Neuron (in vitro differentiated cells): ENCODE results near the gene CLIC5.

Source experiments
- H2AFZ ChIP-seq: one replicate; pipeline ENCODE4 v1.6.1; 2013; ENCODE audit warnings: low read depth, mild to moderate bottlenecking, inconsistent platforms, low read length, moderate library complexity
- H3K27me3 ChIP-seq: one replicate; pipeline ENCODE4 v1.6.1; 2013; ENCODE audit warnings: low read length; ENCODE audit not compliant: insufficient read depth
- H3K36me3 ChIP-seq: one replicate; pipeline ENCODE4 v1.6.1; 2013; ENCODE audit warnings: low read length; ENCODE audit not compliant: insufficient read depth
- H3K4me1 ChIP-seq: one replicate; pipeline ENCODE4 v1.6.1; 2013; ENCODE audit warnings: low read length; ENCODE audit not compliant: insufficient read depth
- H3K4me3 ChIP-seq: 2 replicates; pipeline ENCODE4 v1.5.1; 2013; ENCODE audit warnings: mild to moderate bottlenecking, low read length, moderate library complexity
- H3K9me3 ChIP-seq: one replicate; pipeline ENCODE4 v1.6.1; 2013; ENCODE audit warnings: low read length

Gene CLIC5

GRCh38 chr6:45921691-45922281, 93.9 kb downstream of the CLIC5 start:
- Histone ChIP-seq H3K4me1 (no peaks in the 10 kb centered on the region), H3K27me3 (no peaks in the 10 kb centered on the region), H3K36me3 (no peaks in the 10 kb centered on the region), H3K4me3 (no peak overlapping the region), H3K9me3 (no peaks in the 10 kb centered on the region), H2AFZ (no peak overlapping the region)

- H3K9me3 ChIP-seq: no peaks in the 10 kb centered on the region
- H3K27me3 ChIP-seq: no peaks in the 10 kb centered on the region
- H3K4me3 ChIP-seq: no peak overlapping the region
- H2AFZ ChIP-seq: no peak overlapping the region
- no peaks in the 10 kb centered on the region for H3K36me3 ChIP-seq
- no peaks in the 10 kb centered on the region for H3K4me1 ChIP-seq
Measured at GRCh38 chr6:45920819-45921511, 94.7 kb downstream of the CLIC5 start.

DNA sequence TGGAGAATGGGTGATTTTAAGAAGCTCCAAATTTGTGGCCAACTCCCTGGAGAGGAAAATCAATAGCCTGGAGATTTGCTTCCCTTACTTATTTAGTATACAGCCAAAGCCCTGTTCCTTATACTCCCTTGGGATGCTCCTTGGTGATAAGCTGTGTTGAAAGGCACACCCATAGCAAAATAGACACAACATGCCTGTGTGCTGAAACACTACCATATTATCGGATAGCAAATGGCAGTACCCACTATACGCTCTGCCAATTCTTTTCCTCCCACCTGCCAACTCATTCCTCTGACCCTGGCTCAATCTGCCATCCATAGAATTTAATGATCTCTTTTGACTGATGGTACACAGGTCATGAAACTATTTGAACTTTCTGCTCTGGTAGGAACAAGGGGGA, 98.2 kb downstream of the CLIC5 start:
- H3K36me3 ChIP-seq: no peaks in the 10 kb centered on the region
- H3K27me3 ChIP-seq: no peaks in the 10 kb centered on the region
- H3K9me3 ChIP-seq: no peaks in the 10 kb centered on the region
- no peak overlapping the region for H3K4me3 ChIP-seq
- H3K4me1 ChIP-seq: no peaks in the 10 kb centered on the region
- no peak overlapping the region for H2AFZ ChIP-seq

- Histone ChIP-seq H3K36me3 (no peaks in the 10 kb centered on the region), H2AFZ (no peak overlapping the region)
Measured at GRCh38 chr6:45916692-45917091, 99.0 kb downstream of the CLIC5 start.

DNA sequence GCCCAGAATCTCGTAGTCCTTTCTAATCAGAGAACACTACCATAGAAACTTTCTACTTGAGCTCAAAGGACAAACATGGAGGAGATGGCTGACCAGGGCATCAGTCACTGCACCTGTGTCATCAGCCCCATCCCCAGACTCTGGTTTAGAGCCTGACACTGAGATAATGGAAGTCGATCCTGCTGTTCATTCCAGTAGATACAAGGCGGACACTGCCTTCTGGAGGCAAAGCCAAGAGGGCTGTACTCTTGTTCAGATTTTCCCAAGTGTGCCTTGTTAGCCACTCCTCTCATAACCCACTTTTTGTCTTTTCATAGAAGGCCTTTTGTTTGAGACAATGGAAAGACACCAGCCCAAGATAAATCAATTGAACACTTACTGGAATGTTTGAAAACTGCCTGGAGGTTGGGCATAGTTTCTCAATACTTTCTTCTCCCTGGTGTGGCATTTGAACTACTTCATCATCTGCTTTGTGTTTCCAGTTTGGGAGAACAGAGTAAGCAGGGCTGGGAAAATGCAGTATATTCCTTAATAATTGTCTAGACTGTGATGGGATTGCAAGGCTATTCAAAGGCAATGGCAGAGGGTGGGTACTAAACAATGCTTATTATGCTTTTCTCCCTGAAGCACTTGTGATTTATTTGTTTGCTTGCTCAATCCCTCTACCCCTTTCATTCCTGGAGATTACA, 99.7 kb downstream of the CLIC5 start:
- no peak overlapping the region for H2AFZ ChIP-seq
- no peaks in the 10 kb centered on the region for H3K4me1 ChIP-seq
- no peaks in the 10 kb centered on the region for H3K9me3 ChIP-seq
- no peaks in the 10 kb centered on the region for H3K27me3 ChIP-seq
- H3K36me3 ChIP-seq: no peaks in the 10 kb centered on the region
- H3K4me3 ChIP-seq: no peak overlapping the region

More at GRCh38 chr6:45916692-45917091, 99.0 kb downstream of the CLIC5 start:
- Histone ChIP-seq H3K4me1 (no peaks in the 10 kb centered on the region), H3K27me3 (no peaks in the 10 kb centered on the region), H3K9me3 (no peaks in the 10 kb centered on the region), H3K4me3 (no peak overlapping the region)

GRCh38 chr6:45911691-45912090, 104.0 kb downstream of the CLIC5 start:
- no peaks in the 10 kb centered on the region for H3K9me3 ChIP-seq
- no peaks in the 10 kb centered on the region for H3K27me3 ChIP-seq
- H2AFZ ChIP-seq: no peak overlapping the region
- H3K36me3 ChIP-seq: no peaks in the 10 kb centered on the region
- no peaks in the 10 kb centered on the region for H3K4me1 ChIP-seq
- H3K4me3 ChIP-seq: no peak overlapping the region

DNA sequence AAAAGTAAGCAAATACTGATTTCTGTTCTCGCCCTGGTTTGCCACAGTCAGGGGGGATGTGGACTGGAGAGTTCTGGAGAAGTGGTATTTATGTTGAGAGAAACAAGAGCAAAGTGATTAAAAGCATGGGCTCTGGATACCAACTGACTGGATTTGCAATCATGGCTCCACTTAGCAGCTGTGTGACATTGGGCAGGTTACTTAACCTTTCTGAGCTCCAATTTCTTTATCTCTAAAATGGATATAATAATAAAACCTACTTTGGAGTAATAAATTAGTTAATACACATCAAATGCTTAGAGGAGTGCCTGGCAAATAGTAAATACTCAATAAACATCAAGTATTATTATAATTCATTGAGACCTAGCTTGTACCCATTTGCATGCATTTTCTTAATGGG, 111.7 kb downstream of the CLIC5 start:
- Histone ChIP-seq H3K9me3 (no peaks in the 10 kb centered on the region), H3K36me3 (no peaks in the 10 kb centered on the region), H3K4me1 (peaks cover 7% of the 10 kb centered on the region), H2AFZ (no peak overlapping the region), H3K4me3 (no peak overlapping the region), H3K27me3 (no peaks in the 10 kb centered on the region)

GRCh38 chr6:45902984-45903383, 112.7 kb downstream of the CLIC5 start:
- Histone ChIP-seq H3K4me3 (no peak overlapping the region), H2AFZ (no peak overlapping the region), H3K4me1 (peaks cover 13% of the 10 kb centered on the region), H3K9me3 (no peaks in the 10 kb centered on the region), H3K27me3 (no peaks in the 10 kb centered on the region), H3K36me3 (no peaks in the 10 kb centered on the region)

- Histone ChIP-seq H3K9me3 (no peaks in the 10 kb centered on the region), H3K27me3 (no peaks in the 10 kb centered on the region), H2AFZ (no peak overlapping the region), H3K4me3 (no peak overlapping the region), H3K4me1 (peaks cover 13% of the 10 kb centered on the region), H3K36me3 (no peaks in the 10 kb centered on the region)
Measured at GRCh38 chr6:45901767-45902650, 113.7 kb downstream of the CLIC5 start.

DNA sequence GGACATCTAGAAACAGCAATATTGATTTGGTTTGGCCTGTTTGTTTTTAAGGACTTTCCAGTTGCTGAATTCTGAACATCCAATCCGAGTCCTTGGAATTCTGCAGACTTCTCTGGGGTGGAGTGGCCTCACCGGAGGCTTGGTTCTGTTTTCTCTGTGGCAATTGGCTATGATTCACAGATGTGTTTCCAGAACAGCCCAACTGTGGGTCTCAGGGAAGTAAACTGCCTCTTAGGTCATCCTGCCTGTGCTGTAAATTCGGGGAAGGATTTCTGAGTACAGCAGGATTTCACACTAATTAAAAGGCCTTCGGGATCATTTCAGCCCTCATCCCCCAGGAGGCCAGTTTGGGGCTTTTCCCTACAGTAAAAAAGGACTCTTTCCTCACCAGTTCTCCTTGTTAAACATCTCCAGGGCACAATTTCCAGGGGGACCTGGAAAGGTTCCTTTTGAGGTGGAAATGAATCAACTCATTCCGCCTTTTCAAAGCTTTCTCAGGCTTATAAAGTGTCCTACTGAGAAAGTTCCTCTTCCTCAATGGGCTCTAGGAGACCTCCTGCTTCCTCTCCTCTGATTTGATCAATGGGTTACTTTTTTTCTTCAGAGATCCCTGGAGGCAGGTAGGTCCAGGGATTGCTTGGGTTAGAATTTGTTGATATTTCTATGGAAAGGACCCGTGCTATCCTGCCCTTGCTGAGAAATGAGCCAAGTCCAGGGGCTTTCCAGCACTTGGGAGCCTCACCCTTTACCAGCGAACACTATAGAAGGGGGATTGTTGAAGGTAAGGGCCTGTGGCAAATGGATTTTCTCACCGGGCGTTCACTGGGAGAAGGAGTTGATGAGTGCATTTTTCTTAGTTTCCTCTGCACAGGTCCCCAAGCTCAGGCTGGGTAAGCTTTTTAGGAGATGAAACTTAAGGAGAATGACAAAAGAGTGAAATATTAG, 114.6 kb downstream of the CLIC5 start:
- no peaks in the 10 kb centered on the region for H3K9me3 ChIP-seq
- no peaks in the 10 kb centered on the region for H3K36me3 ChIP-seq
- no peaks in the 10 kb centered on the region for H3K27me3 ChIP-seq
- H3K4me3 ChIP-seq: no peak overlapping the region
- H3K4me1 ChIP-seq: peaks cover 13% of the 10 kb centered on the region
- H2AFZ ChIP-seq: no peak overlapping the region

DNA sequence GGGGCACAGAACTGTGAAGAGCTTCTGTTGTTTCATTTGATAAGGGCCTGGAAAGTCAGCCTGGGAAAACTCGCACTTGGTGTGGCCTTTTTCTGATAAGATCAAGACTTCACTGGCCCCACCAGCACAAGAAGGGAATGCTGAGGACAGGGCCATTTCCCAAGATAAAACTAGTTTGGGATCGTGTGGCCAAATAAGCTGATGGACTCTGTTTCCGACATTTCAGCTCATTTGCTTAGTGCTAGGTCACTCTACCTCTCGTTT, 116.0 kb downstream of the CLIC5 start:
- Histone ChIP-seq H3K4me3 (no peak overlapping the region), H3K9me3 (no peaks in the 10 kb centered on the region), H3K4me1 (peaks cover 13% of the 10 kb centered on the region), H3K27me3 (no peaks in the 10 kb centered on the region), H2AFZ (no peak overlapping the region), H3K36me3 (no peaks in the 10 kb centered on the region)

- peaks cover 13% of the 10 kb centered on the region for H3K4me1 ChIP-seq
- H3K36me3 ChIP-seq: no peaks in the 10 kb centered on the region
- H2AFZ ChIP-seq: no peak overlapping the region
- H3K27me3 ChIP-seq: no peaks in the 10 kb centered on the region
- no peak overlapping the region for H3K4me3 ChIP-seq
- no peaks in the 10 kb centered on the region for H3K9me3 ChIP-seq
Measured at GRCh38 chr6:45898941-45899682, 116.5 kb downstream of the CLIC5 start.
